ENCODE measurements around the gene PNPLA2.

PNPLA2 gene

DNA sequence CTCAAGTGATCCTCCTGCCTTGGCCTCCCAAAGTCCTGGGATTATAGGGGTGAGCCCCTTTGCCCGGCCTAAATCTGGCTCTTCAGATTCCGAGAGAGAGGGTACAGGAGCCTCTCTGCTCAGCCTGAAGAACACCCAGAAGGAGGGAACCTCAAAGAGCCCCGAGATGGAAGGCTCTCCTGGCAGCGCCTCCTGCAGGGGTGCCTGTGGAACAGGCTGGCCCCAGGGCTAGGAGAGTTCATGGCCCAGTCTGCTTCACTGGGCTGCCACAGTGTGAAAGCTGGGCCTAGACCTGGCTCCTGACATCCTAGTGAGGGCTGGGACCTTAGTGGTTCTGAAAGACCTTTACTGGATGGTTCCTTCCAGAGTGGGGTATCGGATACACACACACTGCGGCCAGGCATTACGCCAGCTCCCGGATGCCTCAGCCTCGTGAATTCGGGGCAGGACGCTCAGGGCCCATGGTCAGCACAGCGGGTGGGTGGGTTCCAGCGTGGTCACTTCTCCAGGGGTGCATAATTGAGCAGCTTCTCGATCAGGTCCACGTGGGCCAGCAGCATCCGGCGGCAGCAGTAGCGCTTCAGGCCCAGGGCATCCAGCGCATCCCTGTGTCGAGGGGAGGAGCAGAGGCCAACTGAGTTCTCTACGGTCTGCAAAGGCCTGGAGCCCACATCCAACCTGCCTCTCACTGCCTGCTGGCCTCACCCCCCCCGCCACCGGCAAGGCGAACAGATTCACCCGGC lies 21.3 kb downstream of the PNPLA2 start:
- no peak for TF ChIP-seq GATA1 (IDR thresholded peaks at IDR 0.05; ENCODE audit: low read depth, low read length)
- DNase-seq, result peak in 1 of 2 experiments; percentile 42

DNA sequence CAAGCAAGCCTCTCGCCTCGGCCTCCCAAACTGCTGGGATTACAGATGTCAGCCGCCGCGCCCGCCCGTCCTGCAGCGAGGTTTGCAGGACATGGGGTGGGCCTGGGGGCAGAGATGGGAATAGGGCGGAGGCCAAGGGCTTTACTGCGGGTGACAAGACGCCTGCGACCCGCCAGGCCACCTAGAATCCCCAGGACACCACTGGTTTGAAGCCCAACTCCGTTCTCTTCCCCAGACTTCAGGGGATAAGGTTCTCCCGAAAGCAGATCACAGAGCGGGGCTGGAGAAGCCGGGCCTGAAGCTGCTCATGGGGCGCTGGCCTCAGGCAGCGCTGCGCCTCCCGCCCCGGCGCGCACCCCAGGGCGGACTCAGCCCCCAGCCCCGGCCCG lies 23.3 kb downstream of the PNPLA2 start:
- peak; percentile 73 to 78 for DNase-seq
- TF ChIP-seq POLR2A (IDR thresholded peaks at IDR 0.05; ENCODE audit: low read length) (no peak), GATA1 (IDR thresholded peaks at IDR 0.05; ENCODE audit: low read depth, low read length) (no peak)

DNA sequence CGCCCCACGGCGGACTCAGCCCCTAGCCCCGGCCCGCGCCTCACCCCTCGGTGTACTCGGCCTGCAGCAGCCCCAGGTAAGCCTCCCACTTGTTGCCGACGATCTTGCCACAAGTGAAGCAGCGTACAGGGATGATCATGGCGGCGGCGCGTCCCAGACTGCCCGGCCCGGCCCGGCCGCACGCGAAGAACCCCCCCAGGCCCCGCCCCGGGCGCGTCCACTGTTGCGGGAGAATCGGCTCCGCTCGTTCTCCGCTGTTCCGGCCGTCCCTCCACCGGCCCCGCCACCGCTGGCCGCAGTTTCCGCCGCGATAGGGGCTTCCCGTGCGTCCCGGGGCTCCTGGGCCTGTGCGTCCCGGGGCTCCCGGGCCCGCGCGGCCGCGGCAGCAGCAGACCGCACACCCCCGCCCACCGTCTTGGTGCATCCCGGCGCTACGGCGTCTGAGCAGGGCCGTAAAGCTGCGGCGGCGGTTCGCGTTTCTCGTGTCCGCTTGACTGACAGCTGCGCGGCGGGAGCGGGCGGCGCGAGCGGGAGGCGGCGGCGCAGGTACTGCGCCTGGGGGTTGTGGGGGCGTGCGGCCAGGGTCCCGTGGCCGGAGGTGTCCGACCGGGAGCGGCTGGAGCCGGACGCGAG lies 23.8 kb downstream of the PNPLA2 start, which contains the start of the genes POLR2L and TSPAN4:
TSS of gene POLR2L (minus strand) at position 160 of the 633 bp plus-strand sequence. CDS start at position 139, 21 bp downstream.
TSS of gene TSPAN4 (plus strand) at position 483 of the 633 bp plus-strand sequence. CDS start 7,453 bp downstream, outside the sequence.
- peak; percentile 94 to 96 for DNase-seq
- TF ChIP-seq POLR2A (IDR thresholded peaks at IDR 0.05; ENCODE audit: low read length) (peak; percentile 84), GATA1 (IDR thresholded peaks at IDR 0.05; ENCODE audit: low read depth, low read length) (no peak)

DNA sequence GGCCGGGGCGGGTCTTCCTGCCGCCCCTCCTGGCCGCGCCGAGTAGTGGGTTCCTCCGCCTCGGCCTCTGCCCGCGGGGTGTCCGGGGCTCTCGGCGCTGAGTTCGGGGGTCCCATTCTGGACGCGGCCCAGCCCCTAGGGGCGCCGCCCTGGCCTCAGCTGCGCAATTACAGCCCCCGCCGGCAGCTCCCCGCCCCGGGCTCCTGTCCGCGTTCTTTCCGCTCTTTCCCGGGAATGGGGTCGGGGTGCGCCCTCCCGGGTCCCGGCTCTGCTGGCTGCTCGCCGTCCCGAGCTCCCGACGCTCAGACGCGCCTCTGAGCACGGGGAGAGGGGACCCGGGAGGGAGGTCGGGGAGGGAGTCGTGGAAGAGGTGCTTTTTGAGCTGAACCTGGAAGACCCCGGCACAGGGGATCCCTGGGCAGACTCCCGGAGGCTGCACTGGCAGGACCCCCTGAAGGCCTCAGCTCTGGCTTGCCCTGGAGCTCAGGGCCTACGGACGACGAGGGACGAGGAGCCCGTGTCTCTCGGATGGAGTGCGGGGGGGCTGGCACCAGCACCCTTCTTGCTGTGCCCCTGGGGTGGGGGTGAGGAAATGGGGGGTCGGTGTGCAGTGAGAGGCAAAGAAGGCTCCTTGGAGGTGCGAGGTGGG lies 24.5 kb downstream of the PNPLA2 start:
- TF ChIP-seq POLR2A (IDR thresholded peaks at IDR 0.05; ENCODE audit: low read length) (no peak), GATA1 (IDR thresholded peaks at IDR 0.05; ENCODE audit: low read depth, low read length) (no peak)
- DNase-seq, result peak in 1 of 2 experiments; percentile 46

DNA sequence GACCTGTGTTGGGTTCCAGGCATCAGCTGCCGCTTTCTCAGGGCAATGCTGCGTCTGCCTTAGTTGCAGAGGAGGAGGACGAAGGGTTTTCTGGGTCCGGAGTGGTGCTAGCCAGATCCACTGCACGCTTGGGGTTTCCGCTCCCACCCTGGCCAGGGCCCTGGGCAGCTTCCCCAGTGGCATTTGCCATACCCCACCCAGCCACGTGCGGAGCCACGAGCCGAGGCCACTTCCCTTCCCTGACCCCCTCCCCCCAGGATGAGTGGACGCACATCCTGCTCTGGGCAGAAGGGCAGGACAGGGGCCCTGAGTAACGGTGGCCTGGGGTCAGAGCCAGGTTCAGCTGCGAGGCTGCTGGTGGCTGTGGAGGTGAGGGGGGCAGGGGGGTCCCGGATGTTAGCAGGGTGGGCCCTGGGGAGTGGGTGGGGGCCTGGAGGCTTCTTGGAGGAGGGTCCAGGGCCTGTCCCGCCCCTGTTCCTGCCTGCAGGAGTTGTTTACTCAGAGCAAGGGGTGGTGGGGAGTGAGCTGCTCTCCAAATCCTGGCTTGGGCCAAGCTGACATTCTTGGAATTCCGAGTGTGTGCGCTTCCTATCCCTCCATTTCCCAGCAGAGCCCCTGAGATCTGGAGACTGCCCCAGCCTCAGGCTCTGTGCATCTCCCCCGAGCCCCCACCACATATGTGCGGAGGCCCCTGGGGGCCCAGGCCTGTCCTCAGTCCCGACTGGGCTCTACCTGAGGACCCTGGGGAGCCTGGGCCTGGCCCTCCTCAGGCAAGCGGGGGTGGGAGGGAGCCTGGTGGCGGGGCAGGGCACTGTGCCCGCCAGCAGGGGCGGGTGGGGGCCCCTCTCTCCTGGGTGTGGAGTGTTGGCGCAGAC lies 25.3 kb downstream of the PNPLA2 start:
- DNase-seq, result peak in 1 of 2 experiments; percentile 45
- TF ChIP-seq GATA1 (IDR thresholded peaks at IDR 0.05; ENCODE audit: low read depth, low read length) (no peak), POLR2A (IDR thresholded peaks at IDR 0.05; ENCODE audit: low read length) (no peak)

DNA sequence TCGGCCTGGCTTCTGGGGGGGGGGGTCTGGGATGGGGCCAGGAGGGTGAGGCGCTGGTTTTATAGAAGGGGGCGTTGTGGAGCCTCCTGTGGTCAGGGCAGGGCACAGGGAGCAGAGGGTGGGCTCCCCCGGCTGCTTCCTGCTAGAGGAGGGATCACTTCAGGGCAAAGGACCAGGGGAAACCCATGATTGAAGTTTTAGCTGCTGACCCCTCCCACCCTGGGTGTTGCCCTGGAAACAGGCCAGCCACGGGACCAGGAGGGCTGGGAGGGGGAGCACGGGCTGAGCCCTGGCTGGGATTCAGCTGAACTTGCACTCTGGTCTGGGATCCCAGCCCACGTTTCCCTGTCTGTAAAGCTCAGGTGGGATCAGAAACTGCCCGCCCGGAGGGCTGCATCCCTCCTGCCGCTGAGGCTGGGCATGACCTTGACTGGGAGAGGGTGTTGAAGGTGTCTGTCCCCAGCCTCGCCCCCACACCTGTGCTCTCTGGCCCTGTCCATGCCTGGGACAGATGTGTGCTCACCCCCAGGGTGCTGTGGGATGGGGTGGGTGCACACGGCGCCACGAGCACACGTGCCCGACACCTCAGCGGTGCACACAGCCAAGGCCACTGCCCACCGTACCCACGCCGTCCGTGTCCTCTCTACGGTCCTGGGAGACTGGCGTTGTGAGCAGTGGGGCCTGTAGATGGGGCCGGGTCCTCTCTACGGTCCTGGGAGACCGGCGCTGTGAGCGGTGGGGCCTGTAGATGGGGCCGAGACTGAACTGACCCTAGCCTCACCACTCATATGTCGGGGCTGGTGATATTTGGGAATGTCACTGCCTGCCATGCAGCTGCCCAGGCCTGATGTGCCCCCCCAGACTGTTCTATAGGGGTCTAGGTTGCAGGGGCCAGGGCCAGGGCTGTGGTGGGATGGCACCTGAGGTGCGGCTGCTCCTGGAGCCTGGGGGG lies 26.3 kb downstream of the PNPLA2 start:
- TF ChIP-seq GATA1 (IDR thresholded peaks at IDR 0.05; ENCODE audit: low read depth, low read length) (no peak), POLR2A (IDR thresholded peaks at IDR 0.05; ENCODE audit: low read length) (no peak)
- DNase-seq, result peak; percentile 85 to 86

DNA sequence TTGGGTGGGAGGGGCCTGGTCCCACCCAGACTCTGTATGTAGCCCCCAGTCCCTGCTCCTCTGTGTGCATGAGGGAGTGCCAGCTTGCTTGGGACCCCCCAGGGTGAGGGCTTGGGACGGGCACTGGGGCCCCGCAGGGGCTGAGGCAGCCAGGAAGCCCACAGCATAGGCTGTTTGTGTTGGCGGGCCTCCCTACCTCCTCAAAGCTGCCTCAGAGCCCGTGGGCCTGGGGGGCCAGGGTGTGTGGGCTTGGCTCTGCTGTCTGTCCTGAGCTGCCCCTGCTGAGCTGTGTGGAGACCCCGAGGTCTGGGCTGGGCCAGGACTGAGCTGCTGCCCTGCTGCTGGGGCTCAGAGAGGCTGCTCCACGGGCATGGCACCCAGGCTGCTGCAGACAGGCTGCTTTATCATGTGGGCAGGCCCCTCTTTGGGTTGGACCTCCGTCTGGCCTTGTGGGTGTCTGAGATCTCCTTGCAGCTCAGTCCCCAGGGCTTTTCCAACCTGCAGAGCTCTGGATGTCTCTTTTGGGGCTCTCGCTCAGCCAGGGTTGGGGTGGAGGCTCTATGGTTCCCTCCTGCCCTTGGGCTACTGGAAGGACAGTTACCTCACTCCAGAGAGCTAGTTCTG lies 27.3 kb downstream of the PNPLA2 start:
- no peak for TF ChIP-seq GATA1 (IDR thresholded peaks at IDR 0.05; ENCODE audit: low read depth, low read length)
- TF ChIP-seq POLR2A (IDR thresholded peaks at IDR 0.05; ENCODE audit: low read length), result no peak
- DNase-seq, result peak; percentile 66

DNA sequence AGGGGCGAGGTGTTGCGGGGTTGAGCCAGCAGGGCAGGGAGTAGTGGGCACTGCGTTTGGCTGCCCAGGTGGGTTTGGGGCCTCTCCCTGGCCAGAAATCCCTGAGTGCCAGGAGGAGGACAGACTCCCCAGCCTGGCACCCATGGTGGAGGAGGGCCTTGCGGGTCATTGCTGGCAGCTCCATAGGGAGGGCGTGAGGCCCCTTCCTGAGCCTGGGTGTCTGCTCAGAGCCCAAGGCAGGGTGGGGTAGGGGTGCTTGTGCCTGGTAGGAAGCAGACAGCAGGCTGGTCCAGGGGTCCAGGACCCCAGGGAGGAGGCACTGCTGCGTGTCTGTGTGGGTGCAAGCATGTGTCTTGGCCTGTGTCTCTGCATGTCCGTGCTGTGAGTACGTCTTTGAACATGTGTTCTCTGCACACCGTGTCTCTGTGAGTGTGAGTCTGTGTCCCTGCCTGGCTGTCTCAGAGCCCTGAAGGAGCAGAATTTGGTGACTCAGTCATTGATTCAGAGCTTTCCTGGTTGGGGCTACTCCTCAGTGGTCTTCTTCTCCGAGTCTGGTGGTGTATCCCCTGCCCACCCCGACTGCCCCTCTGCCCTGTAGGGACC lies 27.9 kb downstream of the PNPLA2 start:
- no peak for TF ChIP-seq POLR2A (IDR thresholded peaks at IDR 0.05; ENCODE audit: low read length)
- no peak for TF ChIP-seq GATA1 (IDR thresholded peaks at IDR 0.05; ENCODE audit: low read depth, low read length)
- DNase-seq, result peak in 1 of 2 experiments; percentile 41

DNA sequence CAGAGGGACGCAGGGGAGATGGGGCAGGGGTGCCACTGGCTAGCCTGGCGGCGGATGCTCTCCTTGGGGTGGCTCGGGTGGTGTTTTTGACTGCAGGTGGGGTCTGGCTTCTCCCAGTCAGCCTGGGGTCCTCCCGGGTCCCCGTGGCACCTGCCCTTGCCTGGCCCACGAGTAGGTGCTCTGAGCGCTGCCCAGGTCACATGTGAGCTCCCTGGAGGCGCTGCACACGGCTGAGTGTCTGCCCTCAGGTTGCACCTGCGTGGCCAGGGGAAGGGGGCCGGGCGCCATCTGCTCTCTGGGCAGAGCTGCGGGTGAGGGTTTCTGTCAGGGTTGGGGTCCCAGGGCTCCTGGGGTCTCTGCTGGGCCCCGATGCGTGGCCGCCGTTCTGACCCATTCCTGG lies 29.2 kb downstream of the PNPLA2 start:
- no peak for DNase-seq
- TF ChIP-seq GATA1 (IDR thresholded peaks at IDR 0.05; ENCODE audit: low read depth, low read length) (no peak), POLR2A (IDR thresholded peaks at IDR 0.05; ENCODE audit: low read length) (no peak)

DNA sequence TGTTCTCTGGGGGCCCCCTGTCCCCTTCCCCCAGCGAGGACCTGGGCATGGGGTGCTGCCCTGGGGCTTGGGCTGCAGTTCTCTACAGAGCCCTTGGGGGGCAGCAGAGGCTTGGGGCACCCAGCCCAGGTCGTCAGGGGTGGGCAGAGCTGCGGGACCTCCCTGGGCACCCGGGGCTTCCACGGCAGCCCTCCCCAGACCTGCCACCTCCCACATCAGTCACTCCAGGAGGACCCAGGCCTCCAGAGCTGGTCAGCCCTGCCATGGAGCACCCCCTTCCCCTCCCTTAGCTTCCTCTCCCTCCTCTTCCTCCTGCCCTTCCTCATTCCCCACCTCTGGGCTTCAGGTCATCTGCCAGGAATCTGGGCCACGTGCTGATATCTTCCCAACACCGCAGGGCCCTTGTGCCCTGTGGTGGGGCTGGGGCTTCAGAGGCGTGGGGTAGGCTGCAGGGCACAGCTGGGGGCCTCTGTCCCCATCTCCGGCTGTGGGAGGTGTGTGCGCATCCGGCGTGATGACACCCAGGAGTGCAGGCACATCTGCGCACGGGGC lies 29.7 kb downstream of the PNPLA2 start:
- TF ChIP-seq POLR2A (IDR thresholded peaks at IDR 0.05; ENCODE audit: low read length), result no peak
- TF ChIP-seq GATA1 (IDR thresholded peaks at IDR 0.05; ENCODE audit: low read depth, low read length), result no peak
- peak; percentile 47 to 75 for DNase-seq

DNA sequence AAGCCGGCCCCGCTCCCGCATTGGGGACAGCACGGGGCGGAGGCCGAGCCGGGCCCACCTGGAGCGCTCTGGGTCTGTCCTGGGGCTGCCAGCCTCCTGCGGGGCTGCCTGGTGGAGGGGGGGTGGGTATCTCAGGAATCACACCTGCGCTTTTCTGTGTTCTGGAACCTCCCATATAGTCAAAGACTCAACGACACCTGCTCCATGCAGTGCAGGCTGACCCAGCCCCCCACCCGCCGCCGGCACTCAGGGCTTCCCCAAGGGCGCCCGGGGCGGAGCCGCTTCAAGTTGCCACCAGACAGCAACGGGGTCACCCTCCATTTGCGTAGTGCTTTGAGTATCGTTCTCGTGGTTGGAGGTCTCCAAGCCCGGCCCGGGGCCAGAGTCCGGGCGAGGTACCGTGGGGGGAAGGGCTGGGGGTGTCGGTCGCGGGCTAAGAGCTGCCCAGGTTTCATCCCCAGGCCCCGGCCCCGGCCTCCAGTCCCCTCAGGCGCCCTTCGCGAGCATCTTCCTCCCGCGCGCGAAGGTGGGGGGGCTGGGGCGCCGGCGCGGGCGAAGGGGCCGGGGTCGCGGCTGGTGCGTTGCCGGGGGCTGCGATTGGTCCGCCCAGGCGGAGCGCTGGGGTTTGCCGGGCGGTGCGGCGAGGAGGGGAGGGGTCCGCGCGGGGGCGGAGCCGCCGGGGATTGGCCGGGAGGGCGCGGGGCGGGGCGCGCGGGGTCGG lies 30.6 kb downstream of the PNPLA2 start:
- no peak for DNase-seq
- TF ChIP-seq POLR2A (IDR thresholded peaks at IDR 0.05; ENCODE audit: low read length) (no peak), GATA1 (IDR thresholded peaks at IDR 0.05; ENCODE audit: low read depth, low read length) (no peak)
